Loucy (cell line): Measurements from ENCODE around the gene FAM168A.

Source experiments
- CTCF ChIP-seq: fragments of 200-600 bp; sonication (generic); conservative IDR thresholded peaks from 2 replicates; pipeline ENCODE4 v1.5.1; 2014; ENCODE audit warnings: mild to moderate bottlenecking, antibody characterized with exemption, low read length
- EZH2phosphoT487 ChIP-seq: fragments of 200-600 bp; IDR thresholded peaks from 2 replicates; pipeline ENCODE4 v1.6.1; 2018; ENCODE audit warnings: antibody characterized with exemption, mild to moderate bottlenecking, moderate library complexity, borderline replicate concordance

GRCh38 chr11:73412308-73412707 lies 185.6 kb downstream of the FAM168A start:
- TF ChIP-seq CTCF (no peak), EZH2phosphoT487 (no peak)
